Calu3 (cell line): Measurements from ENCODE around the gene PRDM10. TPM values are rescaled to one million over a fixed set of nuclear protein-coding genes. Genes with fewer than 3 reads are reported as not detected.

Experiments
- BruUV-seq: library from RNA; stranded (reverse); fragments of 400-500 nt; replicated peaks from 2 replicates; lab custom pipeline; 2021; lab: Mats Ljungman, UMichigan
- CTCF ChIA-PET: fragments of 300-600 bp; sonication (Branson Sonifier 250); formaldehyde crosslinking; loops from one replicate; lab custom pipeline; 2022; ENCODE audit warnings: antibody characterized with exemption; lab: Charles Lee
- DNase-seq: peaks from one replicate; pipeline ENCODE4 v3.0.0; 2022
- H3K27ac Mint-ChIP-seq: one replicate; pipeline ENCODE4 v1.8.0; 2022; ENCODE audit warnings: mixed read lengths; ENCODE audit not compliant: unreplicated experiment
- H3K27me3 Mint-ChIP-seq: one replicate; pipeline ENCODE4 v1.8.0; 2022; ENCODE audit warnings: mixed read lengths; ENCODE audit not compliant: unreplicated experiment
- H3K36me3 Mint-ChIP-seq: one replicate; pipeline ENCODE4 v1.8.0; 2022; ENCODE audit warnings: mild to moderate bottlenecking, moderate library complexity, mixed read lengths; ENCODE audit not compliant: insufficient read depth, unreplicated experiment
- H3K4me1 Mint-ChIP-seq: one replicate; pipeline ENCODE4 v1.8.0; 2022; ENCODE audit warnings: mild to moderate bottlenecking, low read depth, mixed read lengths; ENCODE audit not compliant: unreplicated experiment
- H3K4me3 Mint-ChIP-seq: one replicate; pipeline ENCODE4 v1.8.0; 2022; ENCODE audit warnings: mild to moderate bottlenecking, low read depth, moderate library complexity, mixed read lengths; ENCODE audit not compliant: unreplicated experiment
- H3K9me3 Mint-ChIP-seq: one replicate; pipeline ENCODE4 v1.8.0; 2022; ENCODE audit warnings: low read depth, mixed read lengths; ENCODE audit not compliant: unreplicated experiment
- CTCF ChIP-seq: fragments of 200-600 bp; IDR thresholded peaks from one replicate; pipeline ENCODE4 v1.8.0; 2022; ENCODE audit warnings: antibody characterized with exemption; ENCODE audit not compliant: unreplicated experiment
- intact Hi-C: fragments of 100-400 bp; cut with micrococcal nuclease; formaldehyde crosslinking; loops from one replicate; pipeline ENCODE4 v1.10.0; 2022; ENCODE audit not compliant: unreplicated experiment
- total RNA-seq: library from RNA; stranded (reverse); gene quantifications from 2 replicates; pipeline ENCODE4 v1.2.3, GENCODE V29; 2022

Gene PRDM10
- total RNA-seq, 1 experiment from 2014 or later, result 8.1 TPM

DNA sequence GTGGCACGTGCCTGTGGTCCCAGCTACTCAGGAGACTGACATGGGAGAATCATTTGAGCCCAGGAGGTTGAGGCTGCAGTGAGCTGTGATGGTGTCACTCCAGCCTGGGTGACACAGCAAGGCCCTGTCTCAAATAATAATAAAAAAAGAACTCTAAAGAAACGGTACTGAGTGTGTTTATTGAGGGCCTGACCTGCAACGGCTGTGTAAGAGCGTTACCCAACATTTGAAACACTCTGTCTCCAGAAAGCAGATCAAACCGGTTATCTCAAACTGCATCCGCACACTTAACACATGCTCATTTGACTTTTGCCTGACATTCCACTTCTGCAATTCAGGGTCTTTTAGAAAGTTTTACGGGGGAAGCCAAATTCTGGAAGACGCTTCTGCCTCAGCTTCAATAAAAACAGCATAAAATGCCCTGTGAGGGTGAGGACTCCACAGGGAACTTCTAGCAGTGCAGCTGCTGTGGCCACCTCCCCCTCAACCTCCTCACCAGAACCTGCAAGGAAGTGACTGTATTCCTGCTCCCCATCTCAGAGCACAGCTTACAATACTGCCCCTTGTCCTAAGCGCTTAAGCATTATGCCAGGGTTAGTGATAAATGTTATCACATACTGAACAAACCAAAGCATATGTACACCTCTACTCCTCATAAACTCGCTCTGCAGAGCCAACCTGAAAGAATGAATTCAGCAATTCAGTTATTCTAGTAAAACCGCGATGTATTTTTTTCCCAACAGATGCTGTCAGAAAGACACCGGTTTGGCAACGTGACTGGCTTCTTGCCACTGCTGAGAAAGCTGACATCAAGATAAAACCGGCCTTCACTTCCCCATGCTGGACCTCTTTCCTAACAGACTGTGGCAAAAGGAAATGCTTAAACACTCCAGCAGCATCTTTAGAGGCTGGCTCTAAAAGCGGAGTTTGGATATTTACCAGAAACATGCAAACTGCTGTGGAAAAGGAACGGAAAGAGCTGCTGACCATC is 52.2 kb downstream of the PRDM10 start:
- Mint-ChIP-seq H3K4me3 (no peak overlapping the region), H3K4me1 (no peaks in the 10 kb centered on the region), H3K9me3 (no peaks in the 10 kb centered on the region), H3K36me3 (no peaks in the 10 kb centered on the region), H3K27me3 (no peaks in the 10 kb centered on the region), H3K27ac (no peak overlapping the region)
- CTCF ChIA-PET, result no interaction called here
- BruUV-seq, result no TSS peak
- intact Hi-C loops, result no loop called here
- DNase-seq, result no peak
- no peak for TF ChIP-seq CTCF

- no peaks in the 10 kb centered on the region for H3K4me1 Mint-ChIP-seq
- no TSS peak for BruUV-seq
- H3K36me3 Mint-ChIP-seq, result no peaks in the 10 kb centered on the region
- DNase-seq, result no peak
- no peak for TF ChIP-seq CTCF
- no peaks in the 10 kb centered on the region for H3K9me3 Mint-ChIP-seq
- CTCF ChIA-PET, result no interaction called here
- no peaks in the 10 kb centered on the region for H3K27me3 Mint-ChIP-seq
- no peak overlapping the region for H3K4me3 Mint-ChIP-seq
- no peak overlapping the region for H3K27ac Mint-ChIP-seq
- intact Hi-C loops, result no loop called here
Measured at GRCh38 chr11:129948926-129949466, 53.6 kb downstream of the PRDM10 start.

- H3K27ac Mint-ChIP-seq, result no peak overlapping the region
- no peaks in the 10 kb centered on the region for H3K4me1 Mint-ChIP-seq
- no peaks in the 10 kb centered on the region for H3K36me3 Mint-ChIP-seq
- H3K4me3 Mint-ChIP-seq, result no peak overlapping the region
- H3K9me3 Mint-ChIP-seq, result no peaks in the 10 kb centered on the region
- CTCF ChIA-PET, result no interaction called here
- no TSS peak for BruUV-seq
- no peak for TF ChIP-seq CTCF
- H3K27me3 Mint-ChIP-seq, result no peaks in the 10 kb centered on the region
- DNase-seq, result no peak
- intact Hi-C loops, result no loop called here
Measured at GRCh38 chr11:129947474-129947873, 55.2 kb downstream of the PRDM10 start.

DNA sequence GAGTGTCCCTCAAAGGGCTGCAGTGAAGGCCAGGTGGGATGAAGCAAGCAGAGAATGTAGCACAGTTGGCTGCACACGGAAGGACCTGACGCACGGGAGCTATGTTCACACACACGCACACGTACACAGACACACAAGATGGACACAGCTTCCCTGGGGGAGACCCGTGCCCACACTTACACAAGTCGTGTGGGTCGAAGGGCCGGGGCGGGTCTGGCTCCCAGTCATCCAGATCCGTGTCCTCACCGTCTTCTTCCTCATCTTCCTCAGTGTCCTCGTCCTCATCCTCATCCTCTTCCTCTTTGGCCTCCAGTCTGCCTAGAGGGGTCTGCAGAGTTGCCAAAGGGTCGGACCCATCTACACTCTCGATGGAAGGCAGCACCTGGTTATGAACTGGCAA is 55.7 kb downstream of the PRDM10 start:
- no TSS peak for BruUV-seq
- intact Hi-C loops, result no loop called here
- H3K4me1 Mint-ChIP-seq, result no peaks in the 10 kb centered on the region
- no peaks in the 10 kb centered on the region for H3K36me3 Mint-ChIP-seq
- H3K27me3 Mint-ChIP-seq, result no peaks in the 10 kb centered on the region
- no peak overlapping the region for H3K4me3 Mint-ChIP-seq
- DNase-seq, result no peak
- H3K9me3 Mint-ChIP-seq, result no peaks in the 10 kb centered on the region
- CTCF ChIA-PET, result no interaction called here
- TF ChIP-seq CTCF, result no peak
- H3K27ac Mint-ChIP-seq, result no peak overlapping the region
